ENCODE data around the gene SLC47A2. TPM values are rescaled to one million over a fixed set of nuclear protein-coding genes. Genes with fewer than 3 reads are reported as not detected.

SLC47A2 gene
- total RNA-seq, 1 donor: not detected

DNA sequence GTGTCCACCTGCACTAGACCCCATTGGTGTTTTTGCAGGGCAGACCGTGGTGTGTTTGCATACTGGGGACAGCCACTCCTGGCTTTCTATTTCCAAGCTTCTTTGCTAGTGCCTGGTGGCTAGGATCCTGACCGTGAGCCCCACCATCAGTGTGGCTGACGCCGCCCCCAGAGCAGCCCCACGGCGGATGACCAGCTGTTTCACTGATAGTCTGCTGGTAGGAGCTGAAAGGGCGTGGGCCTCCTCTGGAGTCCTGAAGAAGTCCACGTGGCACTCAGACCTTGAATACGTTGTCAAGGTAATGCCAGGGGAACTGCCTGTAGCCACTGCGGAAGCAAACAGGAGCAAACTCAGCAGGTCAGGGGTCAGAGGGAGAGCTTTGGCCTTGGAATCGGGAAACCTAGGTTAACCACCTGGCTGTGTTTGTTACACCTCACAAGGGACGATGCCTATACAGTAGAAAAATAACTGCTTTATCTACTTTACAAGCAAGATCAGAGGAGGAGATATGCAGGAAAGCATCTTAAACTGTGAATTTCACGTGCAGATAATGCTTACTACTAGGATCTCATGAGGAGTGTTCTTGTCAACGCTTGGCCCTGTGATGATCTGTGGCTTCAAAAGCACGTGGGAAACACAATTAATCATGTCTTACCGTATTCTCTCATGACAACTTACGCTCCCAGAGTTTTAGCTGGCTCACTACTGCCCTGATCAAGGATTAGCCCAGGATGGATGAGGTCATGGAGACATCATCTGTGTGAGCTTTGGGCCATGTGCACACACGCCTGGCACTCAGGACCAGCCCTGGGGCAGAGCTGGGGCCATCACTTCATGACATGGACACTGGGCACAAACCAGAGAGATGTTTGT is 37.6 kb downstream of the SLC47A2 start:
- DNase-seq (ENCODE audit: low read depth): no peak
- H3K4me3 ChIP-seq (ENCODE audit: low read depth, low read length): no peak overlapping the region
- TF ChIP-seq, protein P1, sequence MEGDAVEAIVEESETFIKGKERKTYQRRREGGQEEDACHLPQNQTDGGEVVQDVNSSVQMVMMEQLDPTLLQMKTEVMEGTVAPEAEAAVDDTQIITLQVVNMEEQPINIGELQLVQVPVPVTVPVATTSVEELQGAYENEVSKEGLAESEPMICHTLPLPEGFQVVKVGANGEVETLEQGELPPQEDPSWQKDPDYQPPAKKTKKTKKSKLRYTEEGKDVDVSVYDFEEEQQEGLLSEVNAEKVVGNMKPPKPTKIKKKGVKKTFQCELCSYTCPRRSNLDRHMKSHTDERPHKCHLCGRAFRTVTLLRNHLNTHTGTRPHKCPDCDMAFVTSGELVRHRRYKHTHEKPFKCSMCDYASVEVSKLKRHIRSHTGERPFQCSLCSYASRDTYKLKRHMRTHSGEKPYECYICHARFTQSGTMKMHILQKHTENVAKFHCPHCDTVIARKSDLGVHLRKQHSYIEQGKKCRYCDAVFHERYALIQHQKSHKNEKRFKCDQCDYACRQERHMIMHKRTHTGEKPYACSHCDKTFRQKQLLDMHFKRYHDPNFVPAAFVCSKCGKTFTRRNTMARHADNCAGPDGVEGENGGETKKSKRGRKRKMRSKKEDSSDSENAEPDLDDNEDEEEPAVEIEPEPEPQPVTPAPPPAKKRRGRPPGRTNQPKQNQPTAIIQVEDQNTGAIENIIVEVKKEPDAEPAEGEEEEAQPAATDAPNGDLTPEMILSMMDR (IDR thresholded peaks at IDR 0.05; ENCODE audit: insufficient read depth, low read length): no peak

DNA sequence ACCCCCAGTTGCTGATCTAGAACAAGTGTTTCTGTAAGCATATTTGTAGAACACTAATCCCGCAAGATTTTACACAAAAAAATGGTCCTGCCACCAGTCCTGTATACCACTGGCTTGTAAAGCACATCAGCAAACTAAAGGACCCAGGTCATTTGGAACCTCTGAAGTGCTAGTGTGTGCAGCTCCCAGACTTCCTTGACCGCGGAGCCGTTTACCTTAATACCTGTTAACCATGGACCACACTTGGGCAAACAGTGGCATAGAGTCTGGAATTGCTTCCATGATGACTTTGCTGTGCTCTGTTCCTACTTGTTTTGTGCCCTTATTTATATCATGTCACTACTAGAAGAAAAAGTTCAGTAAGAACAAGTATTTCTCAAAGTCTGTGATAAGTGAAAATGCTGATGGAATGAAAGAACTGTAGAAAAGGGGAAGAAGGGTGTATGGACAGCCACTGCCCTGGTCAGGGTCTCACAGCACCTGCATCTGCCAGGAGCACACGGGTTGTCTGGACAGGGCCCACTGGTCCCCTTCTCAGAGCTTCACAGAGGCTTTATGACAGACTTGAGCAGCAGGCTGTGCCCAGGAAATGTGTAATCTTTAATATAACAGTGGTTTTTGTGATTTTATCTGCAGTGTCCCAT is 38.5 kb downstream of the SLC47A2 start:
- DNase-seq (ENCODE audit: low read depth): no peak
- H3K4me3 ChIP-seq (ENCODE audit: low read depth, low read length): no peak overlapping the region
- TF ChIP-seq, protein P1 (IDR thresholded peaks at IDR 0.05; ENCODE audit: insufficient read depth, low read length): no peak

DNA sequence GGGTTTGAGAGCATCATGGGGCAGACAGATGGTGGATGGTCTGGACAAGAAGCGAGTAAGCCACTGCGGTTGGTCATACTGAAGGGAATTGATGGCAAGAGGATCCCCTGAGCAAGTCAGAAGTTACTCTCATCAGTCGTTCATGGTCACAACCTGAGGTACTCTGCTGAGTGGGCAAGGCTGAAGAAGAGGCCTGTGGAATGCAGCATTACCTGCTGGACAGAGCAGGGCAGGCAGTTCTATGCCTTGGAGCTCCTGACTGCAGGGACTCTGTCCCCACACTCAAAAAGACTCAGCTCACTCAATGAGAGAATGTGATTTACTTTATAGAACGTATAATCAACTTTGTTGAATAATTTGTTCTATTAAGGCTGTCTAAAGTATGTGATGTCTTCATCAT is 39.5 kb downstream of the SLC47A2 start:
- no peak overlapping the region for H3K4me3 ChIP-seq (ENCODE audit: low read depth, low read length)
- DNase-seq (ENCODE audit: low read depth): no peak
- TF ChIP-seq, protein P1 (IDR thresholded peaks at IDR 0.05; ENCODE audit: insufficient read depth, low read length): no peak

DNA sequence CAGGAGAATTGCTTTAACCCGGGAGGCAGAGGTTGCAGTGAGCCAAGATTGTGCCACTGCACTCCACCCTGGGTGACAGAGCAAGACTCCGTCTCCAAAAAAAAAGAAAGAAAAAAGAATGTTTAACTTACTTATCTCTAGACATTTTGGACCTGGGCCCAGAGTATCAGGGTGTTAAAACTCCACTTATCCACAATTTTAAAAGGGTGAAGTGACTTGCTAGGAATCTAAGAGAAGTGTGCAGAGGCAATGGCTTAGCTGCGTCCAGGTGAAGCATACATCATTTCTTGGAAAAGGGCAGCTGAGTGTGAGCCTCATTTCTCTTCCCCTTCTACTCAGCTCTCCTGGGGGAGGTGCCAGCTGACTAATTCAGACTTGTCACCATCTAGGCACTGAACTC is 42.8 kb downstream of the SLC47A2 start:
- TF ChIP-seq, protein P1 (IDR thresholded peaks at IDR 0.05; ENCODE audit: insufficient read depth, low read length): no peak
- no peak for DNase-seq (ENCODE audit: low read depth)
- no peak overlapping the region for H3K4me3 ChIP-seq (ENCODE audit: low read depth, low read length)

DNA sequence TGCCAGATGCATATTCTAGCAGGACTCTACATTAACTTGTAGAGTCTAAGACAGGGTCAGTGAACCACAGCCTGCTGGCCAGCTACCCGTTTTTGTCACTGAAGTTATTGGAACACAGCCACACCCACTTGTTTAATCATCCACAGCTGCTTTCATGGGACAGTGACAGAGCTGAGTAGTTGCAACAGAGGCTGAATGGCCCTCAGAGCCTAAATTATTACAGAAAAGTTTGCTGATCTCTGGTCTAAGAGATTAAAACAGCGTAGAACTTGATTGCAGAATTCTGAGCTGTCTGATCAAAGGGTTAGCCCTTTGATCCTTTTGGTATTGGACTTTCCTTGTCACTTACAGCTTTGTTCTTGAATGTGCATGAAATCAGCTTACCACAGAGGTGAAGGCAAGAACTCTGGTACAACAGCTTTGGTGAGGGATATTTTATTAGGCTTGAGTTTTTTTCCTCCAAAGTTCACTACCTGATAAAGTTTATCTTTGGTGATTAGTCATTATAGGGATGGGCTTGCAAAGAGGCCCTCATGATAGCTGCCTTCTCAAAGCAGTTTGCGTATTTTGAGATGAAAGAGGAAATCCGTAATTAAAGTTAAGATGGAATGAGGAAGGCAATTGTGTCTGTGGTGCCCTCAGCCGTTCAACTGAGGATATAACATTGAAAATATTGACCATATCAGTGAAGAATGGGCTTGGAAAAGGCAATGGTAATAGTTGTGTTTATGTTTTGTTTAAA is 44.2 kb downstream of the SLC47A2 start:
- H3K4me3 ChIP-seq (ENCODE audit: low read depth, low read length): no peak overlapping the region
- TF ChIP-seq, protein P1 (IDR thresholded peaks at IDR 0.05; ENCODE audit: insufficient read depth, low read length): peak; percentile 35
- peak; percentile 30 for DNase-seq (ENCODE audit: low read depth)

DNA sequence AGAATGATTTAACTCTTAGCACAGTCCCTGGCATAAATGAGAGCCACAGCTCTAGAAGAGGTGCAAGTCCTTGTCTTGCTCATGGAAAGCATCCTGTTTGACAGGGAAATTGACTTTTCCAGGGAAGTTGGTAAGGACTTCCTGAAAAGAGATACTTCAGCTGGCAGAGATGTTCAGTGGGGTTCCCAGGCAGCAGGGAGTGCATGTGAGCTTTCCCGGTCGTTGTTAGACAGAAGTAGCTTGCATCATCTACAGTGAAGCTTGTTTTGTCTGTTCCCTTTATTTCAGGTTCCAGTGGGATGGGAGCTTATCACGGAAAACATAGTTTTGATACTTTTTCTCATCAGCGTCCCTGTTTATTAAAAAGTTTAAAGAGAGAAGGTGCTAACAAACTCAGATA is 45.0 kb downstream of the SLC47A2 start:
- TF ChIP-seq, protein P1 (IDR thresholded peaks at IDR 0.05; ENCODE audit: insufficient read depth, low read length): no peak
- peak; percentile 11 for DNase-seq (ENCODE audit: low read depth)
- no peak overlapping the region for H3K4me3 ChIP-seq (ENCODE audit: low read depth, low read length)

Measured in fibroblast of the aortic adventitia (primary cell).